Activated naive CD8-positive, alpha-beta T cell treated with anti-CD3 and anti-CD28 coated beads, Interleukin-2, amount 50 U/mL, for 24 hours (primary cell): ENCODE results near the gene R3HDM2.

Experiments
- ATAC-seq: fragments of 150-1000 bp; cut with Tn5 transposase; one replicate; pipeline ENCODE4 v1.10.0; 2021
- DNase-seq: peaks from one replicate; pipeline ENCODE4 v3.0.0; 2021
- H3K27ac Mint-ChIP-seq: one replicate; pipeline ENCODE4 v1.8.0; 2021; ENCODE audit warnings: mild to moderate bottlenecking, mixed read lengths
- H3K27me3 Mint-ChIP-seq: one replicate; pipeline ENCODE4 v1.8.0; 2021; ENCODE audit warnings: mixed read lengths
- H3K36me3 Mint-ChIP-seq: one replicate; pipeline ENCODE4 v1.8.0; 2021; ENCODE audit warnings: low read depth, mixed read lengths
- H3K4me1 Mint-ChIP-seq: one replicate; pipeline ENCODE4 v1.8.0; 2021; ENCODE audit warnings: mixed read lengths
- H3K4me3 Mint-ChIP-seq: one replicate; pipeline ENCODE4 v1.8.0; 2021; ENCODE audit warnings: mild to moderate bottlenecking, moderate library complexity, mixed read lengths
- H3K9me3 Mint-ChIP-seq: one replicate; pipeline ENCODE4 v1.8.0; 2021; ENCODE audit warnings: mixed read lengths

The R3HDM2 gene

DNA sequence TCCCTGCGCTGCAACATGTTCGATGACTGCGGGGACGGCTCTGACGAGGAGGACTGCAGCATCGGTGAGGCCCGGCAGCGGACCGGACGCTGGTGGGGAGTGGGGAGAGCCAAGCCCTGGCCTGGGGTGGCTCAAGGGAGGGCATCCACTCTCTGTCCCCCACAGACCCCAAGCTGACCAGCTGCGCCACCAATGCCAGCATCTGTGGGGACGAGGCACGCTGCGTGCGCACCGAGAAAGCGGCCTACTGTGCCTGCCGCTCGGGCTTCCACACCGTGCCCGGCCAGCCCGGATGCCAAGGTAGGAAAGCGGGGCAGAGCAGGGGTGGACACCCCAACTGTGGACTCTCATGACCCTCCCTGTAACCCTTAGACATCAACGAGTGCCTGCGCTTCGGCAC is 225.7 kb downstream of the R3HDM2 start:
- Mint-ChIP-seq H3K27me3 (no peaks in the 10 kb centered on the region), H3K4me1 (no peaks in the 10 kb centered on the region), H3K9me3 (no peaks in the 10 kb centered on the region), H3K4me3 (no peak overlapping the region), H3K36me3 (no peaks in the 10 kb centered on the region), H3K27ac (no peak overlapping the region)
- no peak for DNase-seq
- no peak for ATAC-seq

DNA sequence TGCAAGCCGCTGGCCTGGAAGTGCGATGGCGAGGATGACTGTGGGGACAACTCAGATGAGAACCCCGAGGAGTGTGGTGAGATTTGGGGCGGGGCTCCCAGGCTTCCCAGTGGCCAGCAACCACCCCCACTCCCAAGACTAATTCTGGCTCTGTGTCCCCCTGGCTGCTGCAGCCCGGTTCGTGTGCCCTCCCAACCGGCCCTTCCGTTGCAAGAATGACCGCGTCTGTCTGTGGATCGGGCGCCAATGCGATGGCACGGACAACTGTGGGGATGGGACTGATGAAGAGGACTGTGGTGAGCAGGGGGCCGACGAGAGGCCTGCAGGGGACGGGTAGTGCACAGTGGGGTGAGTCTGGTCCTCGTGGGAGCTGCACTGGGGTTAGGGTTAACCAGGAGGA is 226.4 kb downstream of the R3HDM2 start:
- ATAC-seq, result no peak
- H3K36me3 Mint-ChIP-seq, result no peaks in the 10 kb centered on the region

DNA sequence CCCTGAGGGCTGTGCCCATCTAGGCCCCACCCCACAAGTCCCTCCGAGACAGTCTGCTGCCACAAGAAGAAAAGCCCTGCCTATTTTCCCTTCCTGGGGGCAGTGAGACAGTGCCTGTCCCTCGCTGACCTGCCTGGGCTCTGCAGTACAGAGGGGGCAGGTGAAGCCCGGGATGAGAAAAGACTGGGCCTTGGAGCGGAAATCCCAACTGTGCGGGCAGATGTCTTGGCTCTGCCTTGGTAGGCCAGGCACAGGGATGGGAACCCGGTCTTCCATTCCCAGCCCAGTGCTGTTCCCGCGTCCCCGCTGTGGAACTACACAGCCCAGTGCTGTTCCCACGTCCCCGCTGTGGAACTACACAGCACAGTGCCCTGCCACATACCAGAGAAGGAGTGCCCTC is 227.1 kb downstream of the R3HDM2 start:
- Mint-ChIP-seq H3K4me3 (no peak overlapping the region), H3K36me3 (no peaks in the 10 kb centered on the region), H3K4me1 (no peaks in the 10 kb centered on the region), H3K27me3 (no peaks in the 10 kb centered on the region), H3K9me3 (no peaks in the 10 kb centered on the region), H3K27ac (no peak overlapping the region)
- DNase-seq (no peak), ATAC-seq (no peak)

More for the DNA sequence above, 226.4 kb downstream of the R3HDM2 start:
- H3K4me1 Mint-ChIP-seq, result no peaks in the 10 kb centered on the region
- no peak overlapping the region for H3K27ac Mint-ChIP-seq
- DNase-seq, result no peak
- H3K27me3 Mint-ChIP-seq, result no peaks in the 10 kb centered on the region
- H3K4me3 Mint-ChIP-seq, result no peak overlapping the region
- no peaks in the 10 kb centered on the region for H3K9me3 Mint-ChIP-seq
